K562 treated with DMSO at 1 percent for 12 hours (cell line): ENCODE data around the gene SCD5. TPM values are rescaled to one million over a fixed set of nuclear protein-coding genes. Genes with fewer than 3 reads are reported as not detected.

Experiments
- total RNA-seq: library from RNA; unstranded; fragments of 300-600 nt; gene quantifications from 2 replicates; pipeline ENCODE4 v1.2.3, GENCODE V29; 2022; ENCODE audit not compliant: insufficient read depth

The SCD5 gene
- total RNA-seq, result not detected in 2 replicates

DNA sequence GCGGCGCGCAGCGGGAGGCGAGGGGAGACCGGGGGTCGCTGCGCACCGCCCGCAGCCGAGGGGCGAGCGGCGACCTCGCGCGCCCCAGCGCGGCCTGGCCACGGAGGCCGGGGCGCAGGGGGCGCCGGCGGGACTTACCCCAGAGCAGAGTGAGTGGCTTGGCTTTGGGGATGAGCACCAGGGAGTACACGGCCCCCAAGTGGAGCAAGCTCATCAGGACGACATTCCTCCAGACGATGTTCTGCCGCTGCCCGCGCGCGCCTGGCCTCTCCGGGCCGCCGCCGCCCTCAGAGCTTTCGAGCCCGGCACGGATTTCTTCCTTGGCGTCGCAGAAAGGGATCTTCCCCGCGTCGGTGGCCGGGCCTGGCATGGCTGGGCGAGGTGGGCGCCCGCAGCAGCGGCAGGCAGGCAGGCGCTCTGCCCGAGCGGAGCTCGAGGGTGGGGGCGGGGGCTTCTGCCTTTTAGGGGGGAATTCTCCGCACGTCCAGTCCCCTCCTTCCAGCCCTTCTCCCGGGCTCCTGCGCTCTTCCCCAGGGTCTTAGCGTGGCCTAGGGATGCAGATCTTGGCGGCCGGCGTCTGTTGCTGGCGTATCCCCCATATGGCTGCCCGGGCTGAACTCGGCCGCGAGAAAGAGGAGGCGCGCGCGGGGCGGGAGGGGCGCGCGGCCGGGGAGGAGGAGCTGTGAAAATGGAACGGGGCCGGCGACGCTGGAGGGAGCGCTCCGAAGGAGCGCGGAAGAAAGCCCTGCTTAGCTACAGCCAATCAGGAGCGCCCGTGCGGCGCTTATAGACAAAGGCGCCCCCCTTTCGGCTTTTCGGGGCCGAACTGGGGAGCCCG, at the start of gene SCD5:
Gene SCD5, minus strand, starts transcription at position 629 of the 838 bp plus-strand sequence. Its CDS starts 259 bp downstream, at position 370.

Other genes with a start within 250 kb of the SCD5 start
- not detected in 2 replicates for gene TMEM150C, start 236.8 kb downstream of the SCD5 start, total RNA-seq
- 51.9 and 150 TPM in 2 replicates for gene SEC31A, start 92.4 kb upstream of the SCD5 start, total RNA-seq
- 1.2 and 5.3 TPM in 2 replicates for gene THAP9, start 101.9 kb upstream of the SCD5 start, total RNA-seq
- 3.4 and 21.8 TPM in 2 replicates for gene LIN54, start 212.0 kb upstream of the SCD5 start, total RNA-seq
- gene COPS4, start 236.4 kb upstream of the SCD5 start, total RNA-seq, result 33.9 and 52.6 TPM in 2 replicates